HG03060 (cell line): ENCODE measurements around the gene NINJ2.
A peak's percentile ranks its signal among the peaks of the same experiment; 100 is the strongest.
"Not testable (repeated sequence)": the region's sequence is repeated elsewhere in the genome, so short reads cannot be mapped to it uniquely, and the experiment has no call there.

Experiments
- ATAC-seq: cut with Tn5 transposase; IDR thresholded peaks from one replicate; pipeline ENCODE4 v1.9.1; 2021; ENCODE audit warnings: low read depth, moderate number of reproducible peaks; ENCODE audit not compliant: unreplicated experiment

Gene NINJ2

GRCh38 chr12:663293-663871, at the start of gene NINJ2:
TSS of gene NINJ2 (minus strand) at chr12:663445. CDS start at chr12:663360, 85 bp downstream.
- ATAC-seq, result no peak

- ATAC-seq, result no peak
Measured at GRCh38 chr12:712172-712863, 49.1 kb upstream of the NINJ2 start.

- no peak for ATAC-seq
Measured at GRCh38 chr12:709455-710020, 46.3 kb upstream of the NINJ2 start.

GRCh38 chr12:708084-708483, 44.8 kb upstream of the NINJ2 start:
- ATAC-seq, result not testable (repeated sequence)

GRCh38 chr12:704516-705242, 41.4 kb upstream of the NINJ2 start:
- ATAC-seq, result no peak

- ATAC-seq, result no peak
Measured at GRCh38 chr12:701896-702539, 38.8 kb upstream of the NINJ2 start.

GRCh38 chr12:700016-700415, 36.8 kb upstream of the NINJ2 start:
- ATAC-seq, result no peak

GRCh38 chr12:698222-698621, 35.0 kb upstream of the NINJ2 start:
- ATAC-seq, result not testable (repeated sequence)

GRCh38 chr12:697481-697880, 34.2 kb upstream of the NINJ2 start:
- ATAC-seq, result no peak

- ATAC-seq, result no peak
Measured at GRCh38 chr12:694734-695503, 31.7 kb upstream of the NINJ2 start.

- no peak for ATAC-seq
Measured at GRCh38 chr12:693934-694533, 30.8 kb upstream of the NINJ2 start.

GRCh38 chr12:692274-692673, 29.0 kb upstream of the NINJ2 start:
- no peak for ATAC-seq

GRCh38 chr12:690466-690865, 27.2 kb upstream of the NINJ2 start:
- ATAC-seq, result no peak

GRCh38 chr12:685388-685787, 22.1 kb upstream of the NINJ2 start:
- peak; percentile 46 for ATAC-seq

- ATAC-seq, result no peak
Measured at GRCh38 chr12:684416-684815, 21.2 kb upstream of the NINJ2 start.

- ATAC-seq, result no peak
Measured at GRCh38 chr12:681568-682256, 18.5 kb upstream of the NINJ2 start.

- ATAC-seq, result no peak
Measured at GRCh38 chr12:678747-679712, 15.8 kb upstream of the NINJ2 start.

GRCh38 chr12:675562-675961, 12.3 kb upstream of the NINJ2 start:
- no peak for ATAC-seq
